ENCODE measurements around the gene CBARP. TPM values are rescaled to one million over a fixed set of nuclear protein-coding genes. Genes with fewer than 3 reads are reported as not detected.

The CBARP gene
- total and polyA plus RNA-seq, 2 of the 13 experiments (the other 11 are each of a cell fraction or from before 2014, with no cell fraction given), result 1.2 to 1.4 TPM

DNA sequence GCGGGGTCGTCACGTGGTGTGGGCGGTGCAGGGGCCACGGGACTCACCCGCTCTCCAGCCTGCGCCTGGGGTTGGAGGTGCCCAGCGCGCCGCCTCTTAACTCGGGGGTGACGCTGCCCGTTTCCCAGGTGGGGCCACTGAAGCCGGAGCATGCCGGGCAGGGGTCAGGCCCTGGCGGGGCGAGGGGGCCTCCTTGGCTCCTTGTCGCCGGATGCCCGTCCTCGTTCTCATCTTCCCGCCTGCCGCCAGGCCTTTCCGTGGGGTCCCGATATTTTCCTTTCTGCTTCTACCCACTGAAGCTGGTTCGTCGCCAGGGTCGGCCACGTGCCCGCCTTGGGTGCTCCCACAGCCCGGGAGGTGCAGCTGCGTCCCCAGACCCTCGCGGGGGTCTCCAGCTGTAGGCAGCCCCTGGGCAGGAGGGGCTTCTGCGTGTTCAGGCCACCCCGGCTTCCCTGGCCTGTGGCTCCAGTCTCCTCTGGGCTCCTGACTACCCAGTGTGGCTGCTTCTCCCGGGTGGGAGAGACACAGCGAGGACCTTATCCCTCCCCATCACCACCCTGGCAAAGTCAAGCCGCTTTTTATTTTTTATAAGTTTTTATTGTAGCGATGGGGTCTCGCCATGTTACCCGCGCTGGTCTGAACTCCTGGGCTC is 38.3 kb upstream of the CBARP start (continued):
- TF ChIP-seq ZNF160 (CRISPR knock-in tag; IDR thresholded peaks at IDR 0.05) (0 out of 2 replicates have a peak, but pooled peaks have one; percentile 0), MTA3 (CRISPR knock-in tag; IDR thresholded peaks at IDR 0.05) (no peak), DPF2 (CRISPR knock-in tag; IDR thresholded peaks at IDR 0.05; ENCODE audit: borderline replicate concordance, low read depth) (peak; percentile 24; the same call in 1 of the 2 replicates), KDM5B (CRISPR knock-in tag; IDR thresholded peaks at IDR 0.05; ENCODE audit: borderline replicate concordance) (peak; percentile 6; the same call in 1 of the 2 replicates), CBFB (CRISPR knock-in tag; IDR thresholded peaks at IDR 0.05) (peak; percentile 40; the same call in 1 of the 2 replicates), BRD4 (CRISPR knock-in tag; IDR thresholded peaks at IDR 0.05) (0 out of 2 replicates have a peak, but pooled peaks have one; percentile 5), ZNF558 (CRISPR knock-in tag; IDR thresholded peaks at IDR 0.05; ENCODE audit: borderline replicate concordance) (no peak), DNMT3B (CRISPR knock-in tag; conservative IDR thresholded peaks at IDR 0.05) (0 out of 2 replicates have a peak, but pooled peaks have one; percentile 31), ZNF879 (CRISPR knock-in tag; IDR thresholded peaks at IDR 0.05) (no peak), ZBTB7B (CRISPR knock-in tag; IDR thresholded peaks at IDR 0.05) (no peak), SNRNP70 (IDR thresholded peaks at IDR 0.05; ENCODE audit: low read depth, low read length) (no peak), KLF11 (CRISPR knock-in tag; IDR thresholded peaks at IDR 0.05) (0 out of 2 replicates have a peak, but pooled peaks have one; percentile 40), HCFC1 (IDR thresholded peaks at IDR 0.05; ENCODE audit: low read depth, low read length) (peak; percentile 1; the same call in 1 of the 2 replicates), ARHGAP35 (CRISPR knock-in tag; IDR thresholded peaks at IDR 0.05; ENCODE audit: borderline replicate concordance) (0 out of 2 replicates have a peak, but pooled peaks have one; percentile 54), MXI1 (IDR thresholded peaks at IDR 0.05; ENCODE audit: borderline replicate concordance, low read depth, low read length) (no peak), TBP (CRISPR knock-in tag; IDR thresholded peaks at IDR 0.05) (no peak), ZNF816 (CRISPR knock-in tag; IDR thresholded peaks at IDR 0.05; ENCODE audit: borderline replicate concordance) (0 out of 2 replicates have a peak, but pooled peaks have one; percentile 4), ZNF773 (CRISPR knock-in tag; IDR thresholded peaks at IDR 0.05; ENCODE audit: borderline replicate concordance) (no peak), KDM6A (CRISPR knock-in tag; IDR thresholded peaks at IDR 0.05; ENCODE audit: low read depth) (no peak), SAP130 (CRISPR knock-in tag; IDR thresholded peaks at IDR 0.05; ENCODE audit: low read depth) (peak; percentile 52), ZNF256 (CRISPR knock-in tag; conservative IDR thresholded peaks at IDR 0.05) (no peak)
- TF ChIP-seq, protein P1, sequence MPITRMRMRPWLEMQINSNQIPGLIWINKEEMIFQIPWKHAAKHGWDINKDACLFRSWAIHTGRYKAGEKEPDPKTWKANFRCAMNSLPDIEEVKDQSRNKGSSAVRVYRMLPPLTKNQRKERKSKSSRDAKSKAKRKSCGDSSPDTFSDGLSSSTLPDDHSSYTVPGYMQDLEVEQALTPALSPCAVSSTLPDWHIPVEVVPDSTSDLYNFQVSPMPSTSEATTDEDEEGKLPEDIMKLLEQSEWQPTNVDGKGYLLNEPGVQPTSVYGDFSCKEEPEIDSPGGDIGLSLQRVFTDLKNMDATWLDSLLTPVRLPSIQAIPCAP (CRISPR knock-in tag; IDR thresholded peaks at IDR 0.05; ENCODE audit: low read depth), result peak; percentile 56; the same call in 1 of the 2 replicates
- TF ChIP-seq, protein P2, sequence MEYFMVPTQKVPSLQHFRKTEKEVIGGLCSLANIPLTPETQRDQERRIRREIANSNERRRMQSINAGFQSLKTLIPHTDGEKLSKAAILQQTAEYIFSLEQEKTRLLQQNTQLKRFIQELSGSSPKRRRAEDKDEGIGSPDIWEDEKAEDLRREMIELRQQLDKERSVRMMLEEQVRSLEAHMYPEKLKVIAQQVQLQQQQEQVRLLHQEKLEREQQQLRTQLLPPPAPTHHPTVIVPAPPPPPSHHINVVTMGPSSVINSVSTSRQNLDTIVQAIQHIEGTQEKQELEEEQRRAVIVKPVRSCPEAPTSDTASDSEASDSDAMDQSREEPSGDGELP (IDR thresholded peaks at IDR 0.05; ENCODE audit: borderline replicate concordance, low read depth), result peak; percentile 61; the same call in 1 of the 2 replicates
- TF ChIP-seq, protein P3, sequence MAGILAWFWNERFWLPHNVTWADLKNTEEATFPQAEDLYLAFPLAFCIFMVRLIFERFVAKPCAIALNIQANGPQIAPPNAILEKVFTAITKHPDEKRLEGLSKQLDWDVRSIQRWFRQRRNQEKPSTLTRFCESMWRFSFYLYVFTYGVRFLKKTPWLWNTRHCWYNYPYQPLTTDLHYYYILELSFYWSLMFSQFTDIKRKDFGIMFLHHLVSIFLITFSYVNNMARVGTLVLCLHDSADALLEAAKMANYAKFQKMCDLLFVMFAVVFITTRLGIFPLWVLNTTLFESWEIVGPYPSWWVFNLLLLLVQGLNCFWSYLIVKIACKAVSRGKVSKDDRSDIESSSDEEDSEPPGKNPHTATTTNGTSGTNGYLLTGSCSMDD (CRISPR knock-in tag; IDR thresholded peaks at IDR 0.05), result no peak
- TF ChIP-seq, protein P4, sequence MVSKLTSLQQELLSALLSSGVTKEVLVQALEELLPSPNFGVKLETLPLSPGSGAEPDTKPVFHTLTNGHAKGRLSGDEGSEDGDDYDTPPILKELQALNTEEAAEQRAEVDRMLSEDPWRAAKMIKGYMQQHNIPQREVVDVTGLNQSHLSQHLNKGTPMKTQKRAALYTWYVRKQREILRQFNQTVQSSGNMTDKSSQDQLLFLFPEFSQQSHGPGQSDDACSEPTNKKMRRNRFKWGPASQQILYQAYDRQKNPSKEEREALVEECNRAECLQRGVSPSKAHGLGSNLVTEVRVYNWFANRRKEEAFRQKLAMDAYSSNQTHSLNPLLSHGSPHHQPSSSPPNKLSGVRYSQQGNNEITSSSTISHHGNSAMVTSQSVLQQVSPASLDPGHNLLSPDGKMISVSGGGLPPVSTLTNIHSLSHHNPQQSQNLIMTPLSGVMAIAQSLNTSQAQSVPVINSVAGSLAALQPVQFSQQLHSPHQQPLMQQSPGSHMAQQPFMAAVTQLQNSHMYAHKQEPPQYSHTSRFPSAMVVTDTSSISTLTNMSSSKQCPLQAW (CRISPR knock-in tag; IDR thresholded peaks at IDR 0.05), result peak; percentile 68; the same call in 1 of the 2 replicates
- TF ChIP-seq, protein P5, sequence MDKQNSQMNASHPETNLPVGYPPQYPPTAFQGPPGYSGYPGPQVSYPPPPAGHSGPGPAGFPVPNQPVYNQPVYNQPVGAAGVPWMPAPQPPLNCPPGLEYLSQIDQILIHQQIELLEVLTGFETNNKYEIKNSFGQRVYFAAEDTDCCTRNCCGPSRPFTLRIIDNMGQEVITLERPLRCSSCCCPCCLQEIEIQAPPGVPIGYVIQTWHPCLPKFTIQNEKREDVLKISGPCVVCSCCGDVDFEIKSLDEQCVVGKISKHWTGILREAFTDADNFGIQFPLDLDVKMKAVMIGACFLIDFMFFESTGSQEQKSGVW (CRISPR knock-in tag; IDR thresholded peaks at IDR 0.05; ENCODE audit: borderline replicate concordance), result no peak
